Measurements from ENCODE around the gene NHSL1.

The NHSL1 gene, protein sequence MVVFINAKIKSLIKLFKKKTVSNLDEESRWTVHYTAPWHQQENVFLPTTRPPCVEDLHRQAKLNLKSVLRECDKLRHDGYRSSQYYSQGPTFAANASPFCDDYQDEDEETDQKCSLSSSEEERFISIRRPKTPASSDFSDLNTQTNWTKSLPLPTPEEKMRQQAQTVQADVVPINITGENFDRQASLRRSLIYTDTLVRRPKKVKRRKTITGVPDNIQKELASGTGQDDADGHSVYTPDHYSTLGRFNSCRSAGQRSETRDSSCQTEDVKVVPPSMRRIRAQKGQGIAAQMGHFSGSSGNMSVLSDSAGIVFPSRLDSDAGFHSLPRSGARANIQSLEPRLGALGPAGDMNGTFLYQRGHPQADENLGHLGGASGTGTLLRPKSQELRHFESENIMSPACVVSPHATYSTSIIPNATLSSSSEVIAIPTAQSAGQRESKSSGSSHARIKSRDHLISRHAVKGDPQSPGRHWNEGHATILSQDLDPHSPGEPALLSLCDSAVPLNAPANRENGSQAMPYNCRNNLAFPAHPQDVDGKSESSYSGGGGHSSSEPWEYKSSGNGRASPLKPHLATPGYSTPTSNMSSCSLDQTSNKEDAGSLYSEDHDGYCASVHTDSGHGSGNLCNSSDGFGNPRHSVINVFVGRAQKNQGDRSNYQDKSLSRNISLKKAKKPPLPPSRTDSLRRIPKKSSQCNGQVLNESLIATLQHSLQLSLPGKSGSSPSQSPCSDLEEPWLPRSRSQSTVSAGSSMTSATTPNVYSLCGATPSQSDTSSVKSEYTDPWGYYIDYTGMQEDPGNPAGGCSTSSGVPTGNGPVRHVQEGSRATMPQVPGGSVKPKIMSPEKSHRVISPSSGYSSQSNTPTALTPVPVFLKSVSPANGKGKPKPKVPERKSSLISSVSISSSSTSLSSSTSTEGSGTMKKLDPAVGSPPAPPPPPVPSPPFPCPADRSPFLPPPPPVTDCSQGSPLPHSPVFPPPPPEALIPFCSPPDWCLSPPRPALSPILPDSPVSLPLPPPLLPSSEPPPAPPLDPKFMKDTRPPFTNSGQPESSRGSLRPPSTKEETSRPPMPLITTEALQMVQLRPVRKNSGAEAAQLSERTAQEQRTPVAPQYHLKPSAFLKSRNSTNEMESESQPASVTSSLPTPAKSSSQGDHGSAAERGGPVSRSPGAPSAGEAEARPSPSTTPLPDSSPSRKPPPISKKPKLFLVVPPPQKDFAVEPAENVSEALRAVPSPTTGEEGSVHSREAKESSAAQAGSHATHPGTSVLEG (N-terminal part only)

DNA sequence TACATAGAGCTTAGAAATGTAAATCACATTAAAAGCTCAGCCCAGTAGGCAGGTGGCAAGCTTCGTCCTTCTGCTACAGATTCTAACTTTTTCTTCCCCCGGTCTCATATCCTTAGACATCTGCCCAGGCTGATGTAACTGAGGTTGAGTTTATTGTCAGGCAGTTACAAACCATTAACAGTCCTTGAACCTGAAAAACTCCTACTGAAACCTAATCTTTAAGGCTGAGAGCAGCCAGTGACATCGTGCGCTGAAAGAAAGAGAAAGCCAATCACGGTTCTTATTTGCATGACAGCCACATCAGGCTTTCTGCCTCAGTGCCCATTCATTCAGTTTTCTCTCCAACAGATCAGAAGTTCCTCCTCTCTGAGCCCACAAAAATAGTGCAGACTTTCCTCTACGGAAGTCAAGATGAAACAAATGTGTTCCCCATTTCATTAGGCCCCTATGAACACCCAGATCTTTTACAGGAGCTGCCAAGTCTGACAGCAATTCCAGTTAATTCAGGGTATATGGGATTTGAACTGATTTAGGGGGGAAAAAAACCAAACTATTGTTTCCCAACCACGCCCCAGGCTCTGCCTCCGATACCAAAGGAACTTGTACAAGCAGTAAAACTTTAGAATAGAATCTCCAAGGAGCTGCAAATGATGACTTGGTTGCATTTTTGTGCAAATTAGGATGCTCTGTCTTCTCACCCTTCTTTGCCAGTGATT, at the start of gene NHSL1:
Gene NHSL1 (minus strand): TSS at position 192 of the 716 bp plus-strand sequence. CDS start 204 bp downstream, outside the sequence.
- DNase-seq (ENCODE audit: low read depth): no peak

DNA sequence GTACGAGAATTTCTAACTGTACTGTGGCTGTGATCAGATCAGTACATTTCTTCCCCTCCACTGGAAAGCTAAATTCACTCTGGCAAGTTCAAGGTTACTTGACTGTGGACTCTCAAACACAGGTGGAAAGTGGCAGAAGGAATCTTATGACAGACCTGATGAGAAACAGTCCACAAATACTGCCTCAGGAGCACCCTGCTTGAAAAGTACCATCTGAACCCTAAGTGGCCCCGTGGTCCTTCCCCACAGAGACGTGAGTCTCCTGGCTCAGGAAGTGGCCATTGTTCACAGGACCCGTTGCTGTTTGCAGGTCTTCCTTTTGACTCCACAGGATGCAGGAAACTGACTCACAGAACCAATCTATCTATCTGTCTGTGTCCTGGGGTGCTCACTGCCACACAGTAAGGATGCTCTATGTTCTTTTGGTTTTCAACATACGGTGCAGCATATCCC, 47.5 kb upstream of the NHSL1 start:
- DNase-seq (ENCODE audit: low read depth): no peak

DNA sequence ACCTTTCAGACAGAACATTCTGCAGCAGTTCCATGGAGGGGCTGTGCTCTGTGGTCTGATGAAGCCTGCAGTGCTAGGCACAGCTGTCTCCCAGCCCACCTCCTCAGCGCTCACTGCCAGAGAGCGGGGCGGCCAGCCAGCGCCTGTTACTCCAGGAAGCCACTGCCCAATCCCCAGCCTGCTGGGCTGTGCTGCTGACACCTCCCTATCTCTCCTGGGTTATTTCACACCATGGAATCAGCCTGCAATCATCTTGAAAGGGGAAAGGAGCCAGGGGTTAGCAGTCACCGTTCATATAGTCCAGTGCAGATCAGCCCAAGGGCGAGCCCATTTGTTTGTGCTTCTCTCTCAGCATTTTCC, 46.3 kb upstream of the NHSL1 start:
- DNase-seq (ENCODE audit: low read depth): no peak

DNA sequence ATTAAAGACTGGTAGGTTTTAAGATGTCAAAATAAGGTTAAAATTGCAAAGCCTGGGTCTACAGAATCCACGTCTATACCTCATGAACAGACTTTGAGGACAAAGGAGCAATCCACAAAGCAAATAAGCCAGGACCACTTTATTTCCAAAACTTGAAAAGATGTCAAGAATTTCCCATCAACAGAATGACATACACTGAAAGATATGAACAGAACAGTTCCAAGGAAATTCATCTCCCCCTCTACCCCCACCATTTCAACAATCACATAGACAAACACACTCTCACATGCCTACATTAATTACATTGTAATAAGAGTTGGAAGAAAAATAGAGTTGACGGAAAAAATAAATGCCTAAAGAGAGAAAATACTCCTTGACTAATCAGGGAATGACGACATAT, 45.2 kb upstream of the NHSL1 start:
- DNase-seq (ENCODE audit: low read depth): no peak

DNA sequence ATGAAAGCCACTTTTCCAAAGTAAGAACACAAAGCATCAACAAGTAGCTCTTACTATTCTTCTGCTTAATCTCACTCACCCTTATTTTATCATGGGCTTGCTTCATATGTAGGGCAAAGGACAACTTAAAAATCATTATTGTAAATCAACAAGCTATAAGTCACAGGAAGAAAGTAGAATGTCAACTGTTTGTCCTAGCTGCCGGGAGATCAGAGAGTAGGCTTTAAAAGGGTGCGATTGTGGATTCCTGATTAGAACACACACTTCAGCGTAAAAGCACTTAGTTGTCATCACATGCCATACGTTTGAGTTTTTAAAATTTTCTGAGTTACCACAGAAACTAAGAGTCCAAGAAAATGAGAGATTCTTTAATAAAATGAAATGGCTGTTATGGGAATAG, 44.4 kb upstream of the NHSL1 start:
- DNase-seq (ENCODE audit: low read depth): no peak

DNA sequence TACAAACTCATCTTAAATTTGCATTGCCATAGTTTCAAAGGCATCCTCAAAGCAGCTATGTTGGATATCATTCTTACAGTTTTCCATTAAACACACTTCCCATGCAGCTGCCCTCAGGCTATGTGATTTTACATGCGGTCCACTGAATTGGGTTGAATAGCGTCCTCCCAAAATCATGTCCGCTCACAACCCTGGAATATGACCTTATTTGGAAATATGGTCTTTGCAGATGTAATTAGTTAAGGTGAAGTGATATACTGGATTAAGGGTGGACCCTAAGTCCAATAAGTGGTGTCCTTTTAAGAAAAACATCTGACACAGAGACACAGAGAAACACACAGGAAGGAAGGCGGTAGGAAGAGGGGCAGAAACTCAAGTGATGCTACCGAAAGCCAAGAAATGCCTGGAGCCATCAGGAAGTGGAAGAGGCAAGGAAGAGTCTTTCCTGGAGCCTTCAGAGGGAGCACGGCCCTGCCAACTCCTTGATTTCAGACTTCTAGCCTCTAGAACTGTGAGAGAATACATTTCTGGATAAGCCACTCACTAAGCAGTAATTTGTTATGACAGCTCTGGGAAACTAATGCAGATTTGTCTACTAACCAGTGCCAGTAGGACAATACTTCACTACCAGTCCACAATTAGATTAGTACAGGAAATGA, 42.7 kb upstream of the NHSL1 start:
- no peak for DNase-seq (ENCODE audit: low read depth)

DNA sequence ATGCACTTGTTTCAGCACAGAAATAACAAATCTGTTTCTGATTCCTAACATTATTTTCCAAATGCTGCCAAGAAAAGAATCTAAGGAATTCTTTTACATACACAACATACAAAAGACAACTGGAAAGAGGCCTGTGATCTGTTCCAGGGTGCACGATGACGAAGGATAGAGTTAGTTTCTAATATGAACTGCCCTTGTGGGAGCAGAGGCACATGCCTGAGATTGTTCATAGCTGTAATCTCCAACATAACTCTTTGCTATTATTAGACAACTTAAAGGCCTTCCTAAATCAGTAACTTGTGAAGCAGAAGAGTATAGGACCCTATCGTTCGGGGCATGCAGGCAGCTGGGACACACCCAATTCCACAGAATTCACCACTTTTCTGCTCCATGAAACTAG, 41.2 kb upstream of the NHSL1 start:
- DNase-seq (ENCODE audit: low read depth): no peak

DNA sequence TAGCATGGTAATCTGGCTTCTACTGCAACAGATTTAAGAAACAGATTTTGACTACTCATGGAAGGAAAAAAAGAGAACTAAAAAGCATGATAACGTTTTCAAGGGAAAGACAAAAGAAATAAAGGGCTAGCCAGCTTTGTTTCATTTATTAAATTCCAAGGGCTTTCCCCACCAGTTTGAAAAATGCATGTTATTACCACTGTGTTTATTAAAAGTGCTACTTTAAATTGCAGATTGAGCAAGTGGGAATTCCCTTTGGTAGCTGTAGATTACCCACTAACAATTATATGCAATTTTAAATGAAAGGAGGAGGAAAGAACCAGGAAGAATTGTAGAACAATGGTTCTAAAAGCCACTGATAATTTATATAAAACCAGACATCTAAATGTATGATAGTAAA, 40.6 kb upstream of the NHSL1 start:
- no peak for DNase-seq (ENCODE audit: low read depth)

DNA sequence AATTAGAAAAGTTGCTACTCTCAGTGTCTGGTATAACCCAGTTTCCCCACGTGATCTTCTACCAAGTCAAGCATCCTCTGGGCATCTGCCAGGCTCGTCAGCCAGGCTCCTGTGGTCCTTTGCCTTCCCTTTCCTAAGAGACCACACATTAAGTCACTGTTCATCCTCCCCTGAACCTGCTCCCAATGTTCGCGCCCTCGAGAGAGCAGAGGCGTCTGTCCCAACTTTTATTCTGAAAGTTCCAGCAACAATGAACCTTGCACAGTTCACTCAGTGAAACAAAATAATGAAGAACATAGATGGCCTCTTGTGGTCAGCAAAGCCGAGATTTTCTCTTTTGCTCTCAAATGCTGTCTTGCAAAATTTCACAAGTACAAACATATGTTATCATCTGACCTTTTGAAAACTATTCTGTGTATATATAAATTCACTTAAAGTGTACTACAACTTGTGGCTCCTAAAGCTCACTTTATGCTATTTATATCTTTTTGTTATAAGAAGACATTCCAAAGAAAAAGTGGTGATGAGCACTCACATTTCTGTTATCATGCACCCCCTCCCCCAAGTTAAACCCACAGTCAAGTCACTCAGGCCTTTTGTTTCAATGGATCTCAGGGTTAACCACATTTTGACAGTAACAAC, 39.2 kb upstream of the NHSL1 start:
- DNase-seq (ENCODE audit: low read depth): no peak

DNA sequence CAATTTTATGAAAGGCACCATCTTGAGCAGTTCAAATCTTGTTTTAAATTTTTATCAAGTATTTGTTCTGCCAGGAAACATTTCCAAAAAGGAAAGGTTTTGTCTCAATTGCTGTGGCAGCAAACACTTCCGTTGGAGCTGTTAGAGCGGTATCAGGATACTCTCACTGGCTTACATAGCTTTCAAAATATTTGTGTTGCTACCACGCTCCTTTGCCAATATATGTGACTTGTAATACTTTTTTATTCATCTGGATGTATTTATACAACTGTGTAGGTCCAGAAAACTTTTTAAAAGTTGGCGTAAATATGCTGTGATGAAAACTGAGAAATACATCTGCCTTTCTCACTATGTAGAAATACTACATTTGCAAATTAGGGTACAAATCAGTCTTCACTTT, 37.8 kb upstream of the NHSL1 start:
- DNase-seq (ENCODE audit: low read depth): no peak

DNA sequence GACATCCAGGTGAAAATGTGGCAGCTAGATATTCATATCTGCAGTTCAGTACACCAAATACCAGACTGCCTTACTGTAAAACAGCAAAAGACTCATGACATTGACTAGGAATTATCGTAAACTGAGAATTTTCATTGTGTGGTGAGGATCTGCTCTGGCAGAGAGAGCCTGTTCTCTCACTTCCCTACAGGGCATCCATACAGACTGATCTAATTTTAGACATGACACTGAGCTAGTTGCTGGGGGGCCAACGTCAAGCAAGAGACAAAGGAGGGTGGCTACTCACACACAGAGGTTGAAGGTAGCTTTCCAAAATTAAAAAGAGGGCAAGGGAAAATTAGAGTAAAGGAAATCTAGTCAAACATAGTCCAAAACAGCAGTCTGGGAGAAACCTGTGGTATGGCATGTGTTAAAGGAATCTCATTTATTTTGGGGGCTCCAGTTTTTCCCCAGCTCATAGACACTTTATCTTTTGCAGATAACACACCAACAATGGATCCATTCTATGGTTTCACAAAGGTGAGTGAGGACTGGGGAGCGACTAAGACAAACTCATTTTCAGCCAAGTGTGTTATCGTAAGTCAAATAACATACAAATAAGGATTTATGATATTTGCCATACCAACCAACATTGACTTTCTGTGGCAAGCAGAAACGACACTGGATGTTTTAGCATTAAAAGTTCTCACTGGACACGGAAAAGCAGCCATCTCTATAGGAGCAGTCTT, 36.6 kb upstream of the NHSL1 start:
- DNase-seq (ENCODE audit: low read depth): no peak

DNA sequence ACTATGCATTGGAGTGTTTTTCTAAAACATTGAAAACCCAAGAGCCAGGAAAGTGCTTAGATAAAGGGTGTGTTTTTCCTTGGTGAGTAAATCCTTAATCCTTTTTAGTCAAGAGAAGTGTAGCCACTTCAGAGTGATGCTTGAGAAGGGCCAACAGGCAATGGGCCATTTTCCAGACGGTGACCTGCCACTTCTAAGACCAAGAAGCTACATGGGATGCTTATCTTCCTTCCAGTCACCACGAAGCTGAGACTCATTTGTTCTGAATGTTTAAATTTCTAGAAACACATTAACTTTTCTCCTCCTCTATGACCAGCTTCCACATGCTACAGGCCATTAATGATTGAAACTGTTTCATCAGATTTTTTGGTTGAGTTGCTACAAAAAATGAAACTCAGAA, 34.4 kb upstream of the NHSL1 start:
- no peak for DNase-seq (ENCODE audit: low read depth)

DNA sequence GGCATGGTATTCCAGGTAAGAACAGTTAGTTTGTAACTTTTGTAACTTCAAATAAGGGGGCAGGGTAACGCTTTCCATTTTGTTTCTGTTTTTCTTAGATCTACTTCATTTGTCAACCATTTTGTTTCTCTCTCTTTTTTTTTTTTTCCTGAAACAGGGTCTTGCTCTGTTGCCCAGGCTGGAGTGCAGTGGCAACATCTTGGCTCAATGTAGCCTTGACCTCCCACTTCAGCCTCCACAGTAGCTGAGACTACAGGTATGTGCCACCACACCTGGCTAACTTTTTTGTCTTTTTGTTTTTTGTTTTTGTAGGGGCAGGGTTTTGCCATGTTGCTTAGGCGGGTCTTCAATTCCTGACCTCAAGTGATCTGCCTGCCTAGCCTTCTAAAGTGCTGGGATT, 32.1 kb upstream of the NHSL1 start:
- no peak for DNase-seq (ENCODE audit: low read depth)

DNA sequence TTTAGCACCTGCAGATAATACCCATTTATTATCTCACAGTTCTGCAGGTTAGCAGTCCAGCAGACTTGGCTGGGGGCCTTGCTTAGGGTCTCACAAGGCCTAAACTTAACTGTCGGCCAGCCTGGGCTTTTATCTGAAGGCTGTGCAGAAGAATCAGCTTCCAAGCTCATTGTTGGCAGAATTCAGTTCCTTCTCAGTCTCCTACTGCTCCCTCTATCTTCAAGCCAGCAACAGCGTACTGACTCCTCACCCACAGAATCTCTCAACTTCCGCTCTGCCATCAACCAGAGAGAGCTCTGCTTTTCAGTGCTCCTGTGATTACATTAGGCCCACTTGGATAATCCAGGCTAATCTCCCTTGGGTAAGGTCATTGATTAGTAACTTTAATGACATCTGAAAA, 30.2 kb upstream of the NHSL1 start:
- no peak for DNase-seq (ENCODE audit: low read depth)

DNA sequence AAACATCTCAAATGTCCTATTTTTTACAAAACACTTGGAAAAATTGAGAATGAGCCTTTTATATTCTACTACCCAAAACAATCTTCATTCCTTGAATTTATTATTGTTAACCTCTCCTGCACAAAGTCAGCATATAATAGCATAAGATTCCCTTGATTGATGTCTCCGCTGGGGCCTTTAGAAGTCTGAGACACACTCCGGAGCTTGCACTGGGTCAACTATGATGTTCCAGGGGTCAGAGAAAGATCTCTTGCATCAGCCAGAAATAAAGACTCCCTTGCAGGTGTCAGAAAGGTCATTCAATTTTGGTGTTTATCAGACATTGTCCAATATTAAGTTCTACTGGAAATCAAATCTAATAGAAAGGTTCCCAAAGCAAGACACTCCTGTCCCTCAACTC, 29.7 kb upstream of the NHSL1 start:
- DNase-seq (ENCODE audit: low read depth): no peak

DNA sequence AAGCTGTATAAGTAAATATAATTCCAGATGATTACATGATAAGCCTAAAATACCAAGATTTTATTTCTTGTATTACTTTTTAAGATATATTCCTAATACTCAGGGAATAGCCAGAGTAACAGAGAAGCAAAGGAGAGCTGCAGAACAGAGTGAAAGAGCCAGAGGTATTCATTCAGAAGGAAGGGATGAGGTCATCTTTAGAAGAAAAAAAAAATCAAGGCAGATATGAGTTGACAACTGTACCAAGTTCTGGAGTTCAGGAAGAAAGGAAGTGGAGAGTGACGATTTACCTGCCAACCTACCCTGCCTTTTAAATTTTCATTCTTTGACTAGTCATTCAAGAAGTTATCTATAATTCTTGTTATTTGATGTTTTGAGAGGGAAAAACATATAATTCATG, 28.8 kb upstream of the NHSL1 start:
- DNase-seq (ENCODE audit: low read depth): no peak

DNA sequence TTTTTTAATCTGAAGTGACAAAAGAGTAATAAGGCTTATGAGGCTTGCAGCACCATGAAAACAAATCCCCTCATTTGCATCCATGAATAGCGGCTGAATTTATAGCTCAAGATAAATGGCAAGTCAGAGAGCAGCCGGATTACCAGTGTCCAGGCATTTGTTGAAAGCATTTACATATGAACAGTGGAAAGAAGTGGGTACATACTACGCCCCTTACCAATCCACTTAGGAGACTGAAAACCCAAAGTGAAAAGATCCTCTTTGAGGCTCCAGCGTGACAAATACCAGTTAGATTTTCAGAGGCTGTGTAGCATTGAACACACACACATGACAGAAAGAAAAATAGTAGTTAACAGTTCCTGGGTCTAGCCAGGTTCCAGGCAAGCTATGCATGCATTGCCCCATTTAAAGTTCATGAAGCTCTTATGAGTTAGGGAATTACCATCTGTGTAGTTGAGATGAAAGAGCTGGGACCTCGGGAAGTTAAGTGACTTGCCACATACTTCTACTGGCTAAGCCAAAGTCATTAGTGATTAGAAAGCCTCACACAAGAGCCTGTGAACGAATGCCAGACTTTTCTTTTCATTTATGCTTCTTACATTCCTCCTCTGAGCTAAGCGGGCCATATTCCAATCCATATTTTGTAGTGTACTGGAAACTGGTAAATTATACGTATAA, 28.3 kb upstream of the NHSL1 start:
- no peak for DNase-seq (ENCODE audit: low read depth)

DNA sequence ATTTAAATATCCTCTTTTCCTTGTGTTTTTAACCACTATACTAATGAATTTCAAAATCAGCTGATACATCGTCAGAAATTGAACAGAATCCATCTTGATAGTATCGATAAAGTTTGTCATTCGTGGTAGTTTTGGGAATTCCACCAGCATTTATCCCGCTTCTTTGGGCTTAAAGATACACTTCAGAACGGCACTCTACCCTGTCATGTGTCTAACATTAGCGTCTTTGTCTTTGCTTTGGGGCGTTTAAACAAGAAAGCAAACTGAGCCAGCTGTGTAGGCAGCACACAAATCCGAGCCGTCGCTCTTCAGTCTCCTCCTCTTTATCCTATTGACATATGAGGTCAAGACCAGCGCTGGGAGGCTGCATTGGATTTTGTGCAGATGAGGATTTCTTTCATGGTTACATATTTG, 27.5 kb upstream of the NHSL1 start:
- no peak for DNase-seq (ENCODE audit: low read depth)

DNA sequence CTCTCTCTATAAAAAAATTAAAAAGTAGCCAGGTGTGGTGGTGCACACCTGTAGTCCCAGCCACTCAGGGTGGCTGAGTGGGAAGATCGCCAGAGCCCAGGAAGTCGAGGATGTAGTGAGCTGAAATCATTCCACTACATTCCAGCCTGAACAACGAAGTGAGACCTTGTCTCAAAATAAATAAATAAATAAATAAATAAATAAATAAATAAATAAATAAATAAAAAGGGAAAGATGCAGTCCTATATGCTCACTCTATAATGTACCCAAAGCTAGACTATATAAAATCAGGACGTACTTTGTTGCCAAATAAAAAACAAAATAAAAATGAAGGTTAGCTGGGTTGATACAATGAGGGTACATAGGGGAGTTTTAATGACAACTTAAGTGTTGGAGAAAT, 26.1 kb upstream of the NHSL1 start:
- no peak for DNase-seq (ENCODE audit: low read depth)

DNA sequence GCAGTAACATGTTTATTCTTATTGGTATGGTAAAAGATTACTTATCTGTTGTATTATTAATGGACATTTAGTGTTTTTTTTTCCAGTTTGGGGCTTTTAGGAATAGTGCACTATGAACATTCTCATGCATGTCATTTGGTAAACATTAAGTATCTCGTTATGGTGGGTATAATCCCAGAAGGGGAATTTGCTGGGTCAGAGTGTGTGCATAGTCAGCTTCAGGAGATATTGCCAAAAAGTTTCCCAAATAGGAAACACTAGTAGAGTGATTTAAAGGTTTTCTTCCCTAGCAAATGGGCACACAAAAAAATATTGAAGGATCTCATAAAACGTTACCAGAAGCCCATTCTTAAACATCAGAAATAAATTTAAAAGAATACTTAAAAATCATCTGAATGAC, 25.2 kb upstream of the NHSL1 start:
- DNase-seq (ENCODE audit: low read depth): no peak

All from stimulated activated CD8-positive, alpha-beta memory T cell treated with anti-CD3 and anti-CD28 coated beads, Interleukin-12 subunit alpha, Interleukin-12 subunit beta, amount 100 ng/mL, for 1 hour (primary cell).